GM10248 (cell line): ENCODE measurements around the gene FNTB.

ENCODE experiments used
- CTCF ChIA-PET: fragments of 300-600 bp; sonication (Branson Sonifier 250); formaldehyde crosslinking; extraction: SDS; loops from one replicate; lab custom pipeline; 2021; ENCODE audit warnings: antibody characterized with exemption; lab: Yijun Ruan, JAX
- POLR2A ChIA-PET: fragments of 350-650 bp; sonication (Branson Sonifier 250); formaldehyde crosslinking; extraction: SDS; loops from one replicate; lab custom pipeline; 2020; ENCODE audit warnings: antibody characterized with exemption; lab: Yijun Ruan, JAX
- DNase-seq: peaks from one replicate; pipeline ENCODE4 v3.0.0; 2012; ENCODE audit errors: extremely low spot score
- TF ChIP-seq, protein P1 (sequence below): IDR thresholded peaks from 2 replicates; pipeline ENCODE4 v1.5.1; 2012; ENCODE audit warnings: mild to moderate bottlenecking, low read depth; ENCODE audit errors: extremely low read depth, missing control alignments, control extremely low read depth

Gene FNTB

DNA sequence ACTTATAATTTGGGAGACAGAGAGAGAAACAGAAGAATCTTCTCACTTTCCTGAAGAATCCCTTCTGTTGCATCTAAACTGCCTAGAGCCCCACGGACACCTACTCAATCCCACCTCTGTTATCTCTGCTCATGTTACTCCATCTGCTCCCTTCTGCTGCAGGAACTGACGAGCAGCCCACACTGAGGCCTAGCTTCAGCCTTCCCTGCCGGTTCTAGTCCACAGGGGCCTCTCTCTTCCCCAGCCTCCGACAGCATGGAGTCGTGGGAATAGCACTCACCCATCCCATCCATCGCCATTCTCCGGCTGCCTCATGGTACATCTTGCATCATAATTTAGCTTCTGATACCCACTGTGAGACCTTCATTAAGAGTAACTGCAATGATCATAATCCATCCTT is 18.5 kb upstream of the FNTB start:
- TF ChIP-seq, protein P1, sequence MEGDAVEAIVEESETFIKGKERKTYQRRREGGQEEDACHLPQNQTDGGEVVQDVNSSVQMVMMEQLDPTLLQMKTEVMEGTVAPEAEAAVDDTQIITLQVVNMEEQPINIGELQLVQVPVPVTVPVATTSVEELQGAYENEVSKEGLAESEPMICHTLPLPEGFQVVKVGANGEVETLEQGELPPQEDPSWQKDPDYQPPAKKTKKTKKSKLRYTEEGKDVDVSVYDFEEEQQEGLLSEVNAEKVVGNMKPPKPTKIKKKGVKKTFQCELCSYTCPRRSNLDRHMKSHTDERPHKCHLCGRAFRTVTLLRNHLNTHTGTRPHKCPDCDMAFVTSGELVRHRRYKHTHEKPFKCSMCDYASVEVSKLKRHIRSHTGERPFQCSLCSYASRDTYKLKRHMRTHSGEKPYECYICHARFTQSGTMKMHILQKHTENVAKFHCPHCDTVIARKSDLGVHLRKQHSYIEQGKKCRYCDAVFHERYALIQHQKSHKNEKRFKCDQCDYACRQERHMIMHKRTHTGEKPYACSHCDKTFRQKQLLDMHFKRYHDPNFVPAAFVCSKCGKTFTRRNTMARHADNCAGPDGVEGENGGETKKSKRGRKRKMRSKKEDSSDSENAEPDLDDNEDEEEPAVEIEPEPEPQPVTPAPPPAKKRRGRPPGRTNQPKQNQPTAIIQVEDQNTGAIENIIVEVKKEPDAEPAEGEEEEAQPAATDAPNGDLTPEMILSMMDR = no peak
- DNase-seq = no peak
- ChIA-PET CTCF (interaction anchor here (1.1 to 1.7 kb wide), 2 partner anchors 10 to 76 kb away, joined by 4 read pairs; no protein-coding TSS in a partner anchor), POLR2A (no interaction called here)

DNA sequence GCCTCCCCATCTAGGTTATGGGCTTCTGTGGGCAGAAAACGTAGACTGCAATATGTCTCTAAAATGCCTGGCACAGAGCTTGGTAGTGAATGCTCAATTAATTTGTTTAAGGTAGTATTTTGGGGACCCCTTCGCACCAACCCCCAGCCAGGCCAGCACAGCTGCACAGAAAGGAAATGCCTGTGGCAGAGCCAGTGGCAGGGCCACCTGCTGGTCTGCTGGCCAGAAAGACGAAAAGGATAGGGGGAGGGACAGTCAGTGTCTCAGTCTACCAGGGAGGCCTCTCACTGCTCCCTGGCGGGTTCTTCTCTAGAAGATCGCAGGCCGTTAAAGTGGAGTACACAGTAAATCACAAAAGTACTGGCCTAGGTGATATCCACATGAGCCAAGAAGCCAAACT is 18.0 kb upstream of the FNTB start:
- no peak for DNase-seq
- TF ChIP-seq, protein P1 = no peak
- ChIA-PET POLR2A (no interaction called here), CTCF (interaction anchor here (1.1 to 1.7 kb wide), 2 partner anchors 10 to 77 kb away, joined by 4 read pairs; no protein-coding TSS in a partner anchor)

DNA sequence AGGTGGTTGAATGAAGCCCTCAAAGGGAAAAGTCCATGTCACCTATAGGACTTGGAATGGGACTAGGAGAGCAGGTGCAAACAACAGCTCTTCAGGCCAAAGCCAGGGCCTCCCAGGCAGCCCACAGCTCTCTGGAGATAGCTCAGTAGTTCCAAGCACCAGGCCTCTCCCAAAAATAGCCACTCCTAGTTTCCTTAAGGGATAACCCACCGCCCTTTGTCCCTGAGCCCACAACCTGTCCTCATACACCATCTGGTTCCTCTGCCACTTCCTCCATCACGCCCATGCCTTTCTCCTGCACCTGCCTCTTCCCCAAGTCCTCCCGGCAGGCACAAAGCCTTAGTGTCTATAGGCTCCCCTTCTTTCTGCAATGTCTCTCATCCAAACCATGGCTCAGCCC is 16.7 kb upstream of the FNTB start:
- ChIA-PET CTCF (interaction anchor here (1.0 to 1.8 kb wide), 6 partner anchors 9 to 39 kb away, joined by 3 to 8 read pairs (median 4); partner anchors contain the start of gene FNTB), POLR2A (no interaction called here)
- DNase-seq = no peak
- TF ChIP-seq, protein P1 = no peak

DNA sequence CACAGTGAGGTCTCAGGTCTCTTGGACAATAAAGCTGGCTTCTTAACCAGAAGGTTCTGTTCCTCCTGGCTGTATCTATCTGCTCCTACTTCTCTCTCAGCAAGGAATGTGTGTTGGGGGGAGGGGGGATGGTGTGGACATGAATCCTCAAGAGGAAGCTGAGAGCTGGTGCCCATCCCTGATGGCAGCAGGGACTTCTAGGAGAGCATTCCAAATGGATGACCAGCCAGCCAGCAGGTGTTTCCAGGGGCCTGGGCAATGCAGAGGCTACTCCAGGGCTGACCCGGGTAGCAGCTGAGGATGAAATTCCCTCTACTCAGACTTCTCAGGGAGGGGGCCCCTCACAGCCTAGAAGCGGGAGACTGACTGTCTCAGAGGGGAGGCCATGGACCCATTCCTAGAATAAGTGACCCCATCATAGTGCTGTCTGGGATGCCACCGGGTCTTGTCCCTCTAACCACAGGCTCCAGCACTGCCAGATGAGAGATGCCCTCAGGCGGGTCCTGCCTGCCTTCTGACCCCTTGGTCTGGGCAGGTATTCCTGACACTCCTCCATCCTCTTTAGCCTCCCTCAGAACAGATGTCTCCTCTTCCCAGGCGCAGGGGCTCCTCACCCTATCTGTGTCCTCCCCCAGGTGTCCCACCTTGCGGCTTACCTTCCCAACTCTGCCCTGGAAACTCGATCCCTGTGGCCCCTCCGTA is 15.8 kb upstream of the FNTB start:
- POLR2A ChIA-PET = no interaction called here
- TF ChIP-seq, protein P1 = no peak
- CTCF ChIA-PET = interaction anchor here (0.8 to 1.8 kb wide), 6 partner anchors 14 to 60 kb away, joined by 3 to 8 read pairs (median 4); partner anchors contain the start of gene FNTB

DNA sequence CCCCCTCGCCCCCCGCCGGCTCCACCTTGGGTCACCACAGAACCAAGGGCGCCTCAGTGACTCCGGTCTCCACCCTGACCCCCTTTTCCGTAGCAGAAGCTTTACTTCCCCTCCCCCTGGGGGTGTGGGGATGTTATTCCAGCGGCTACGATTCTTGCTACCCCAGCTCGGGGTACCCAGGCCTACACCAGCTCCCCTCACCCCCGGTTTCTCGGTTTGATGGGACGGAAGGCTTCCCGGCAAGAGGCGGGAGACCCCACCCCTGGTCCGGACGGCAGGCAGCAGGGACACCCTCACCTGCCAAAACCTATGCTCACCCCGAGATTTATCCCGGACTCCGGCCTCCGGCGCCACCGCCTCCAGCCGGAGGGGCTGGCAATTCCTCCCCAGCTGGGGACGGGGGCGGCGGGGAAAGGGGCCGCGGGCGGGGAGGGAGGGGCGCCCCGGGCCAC is 15.2 kb upstream of the FNTB start:
- TF ChIP-seq, protein P1 = no peak
- no peak for DNase-seq
- ChIA-PET POLR2A (no interaction called here), CTCF (interaction anchor here (1.2 to 1.3 kb wide), 2 partner anchors 40 to 47 kb away, joined by 3 to 4 read pairs; no protein-coding TSS in a partner anchor)

More for the DNA sequence above, 15.8 kb upstream of the FNTB start:
- DNase-seq = no peak

DNA sequence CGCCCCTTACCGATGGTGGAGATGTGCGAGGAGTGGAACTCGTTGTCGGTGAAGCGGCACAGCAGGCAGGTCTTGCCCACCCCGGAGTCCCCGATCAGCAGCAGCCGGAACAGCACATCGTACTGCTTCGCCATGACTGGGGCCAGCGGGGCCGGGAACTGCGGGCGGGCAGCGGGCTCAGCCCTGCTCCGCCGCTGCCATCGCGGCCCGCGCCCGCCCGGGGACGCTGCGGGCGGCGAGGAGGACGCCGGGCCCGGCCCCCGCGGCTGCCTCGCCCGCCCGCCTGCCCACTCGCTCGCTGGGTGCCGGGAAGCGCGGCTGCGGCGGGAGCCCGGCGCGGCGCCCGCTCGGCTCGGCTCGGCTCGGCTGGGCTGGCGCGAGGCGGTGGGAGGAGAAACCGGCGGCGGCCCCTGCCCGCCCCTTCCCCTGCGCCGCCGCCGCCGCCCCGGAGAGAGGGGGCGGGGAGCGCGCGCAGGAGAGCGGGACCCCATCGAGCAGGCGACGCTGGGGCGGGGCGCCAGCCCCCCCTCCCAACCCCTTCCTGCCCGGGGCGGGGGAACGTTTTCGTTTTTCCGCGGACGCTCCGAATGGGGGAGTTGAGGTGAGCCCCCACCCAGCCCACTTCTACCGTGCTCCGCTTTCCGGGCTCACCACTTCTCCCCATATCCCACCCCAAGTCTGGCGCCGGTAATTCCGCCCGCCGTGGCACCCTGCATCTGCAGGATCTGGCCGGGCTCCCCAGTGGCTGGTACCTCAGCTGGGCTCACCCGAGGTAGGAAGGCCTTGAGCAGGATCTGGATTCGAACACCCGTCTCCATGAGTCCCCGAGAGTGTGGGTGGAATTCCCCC is 14.5 kb upstream of the FNTB start, which contains the start of gene RAB15:
TSS of gene RAB15 (minus strand) at position 394 of the 849 bp plus-strand sequence. CDS start at position 134, 260 bp downstream.
- ChIA-PET CTCF (no interaction called here), POLR2A (no interaction called here)
- TF ChIP-seq, protein P1 = no peak
- DNase-seq = peak; percentile 67
